Right lobe of liver (tissue), 6 donors: ENCODE results near the gene SFT2D1. TPM values are rescaled to one million over a fixed set of nuclear protein-coding genes. Genes with fewer than 3 reads are reported as not detected.
A peak's percentile ranks its signal among the peaks of the same experiment; 100 is the strongest.

Source experiments
- ATAC-seq, 4 donors: fragments of 200-7000 bp; cut with Tn5 transposase; one replicate each; pipeline ENCODE4 v1.9.1; 2020; ENCODE audit warnings: mild to moderate bottlenecking in 4 of 4, moderate library complexity in 4 of 4
- DNase-seq, 3 donors: peaks; one replicate each; pipeline ENCODE4 v3.0.0-alpha.2; 2020
- H3K27ac ChIP-seq, 3 donors: fragments of 200-600 bp; one replicate each; pipeline ENCODE4 v1.8.0; 2022
- H3K27me3 ChIP-seq, 2 donors: fragments of 200-600 bp; one replicate each; pipeline ENCODE4 v1.8.0; 2022
- H3K36me3 ChIP-seq, 4 donors: fragments of 200-600 bp; sonication (generic) in 1 of 4; one replicate each; pipeline versions ENCODE4 v1.5.1 to v1.8.0; 2017 to 2022; ENCODE audit warnings: control low read depth in 1 of 4
- H3K4me1 ChIP-seq, 4 donors: fragments of 200-600 bp; sonication (generic) in 1 of 4; one replicate each; pipeline versions ENCODE4 v1.5.1 to v1.8.0; 2017 to 2022; ENCODE audit warnings: control low read depth in 1 of 4
- H3K4me3 ChIP-seq, 3 donors: fragments of 200-600 bp; one replicate each; pipeline ENCODE4 v1.8.0; 2022
- H3K9me3 ChIP-seq, 4 donors: fragments of 200-600 bp; sonication (generic) in 1 of 4; one replicate each; pipeline versions ENCODE4 v1.5.1 to v1.8.0; 2017 to 2022; ENCODE audit warnings: control low read depth in 1 of 4
- CTCF ChIP-seq, 4 donors: fragments of 200-600 bp in 3 of 4; fragments of 450-650 bp in 1 of 4; IDR thresholded peaks; one replicate each; pipeline versions ENCODE4 v1.5.1 to v1.8.0; 2016 to 2022; ENCODE audit warnings: antibody characterized with exemption in 4 of 4, mild to moderate bottlenecking in 2 of 4
- POLR2A ChIP-seq: fragments of 450-650 bp; IDR thresholded peaks from one replicate; pipeline ENCODE4 v1.6.1; 2017; ENCODE audit warnings: antibody characterized with exemption, mild to moderate bottlenecking
- WGBS: methylation state at CpG from one replicate; pipeline ENCODE4 v1.1.6; 2018; ENCODE audit warnings: low coverage, low lambda C conversion rate; ENCODE audit not compliant: insufficient coverage; ENCODE audit errors: missing lambda C conversion rate; 5-methylcytosine and 5-hydroxymethylcytosine counted together
- intact Hi-C, 2 donors: fragments of 100-400 bp; cut with DNase I; formaldehyde crosslinking; loops; one replicate each; pipeline versions ENCODE4 v1.11.2 to v1.14.1; 2022
- total RNA-seq, 6 experiments: library from RNA; depleted of rRNA in 2 of 6; stranded (reverse); fragments of >200 nt in 2 of 6; fragmentation: NEBNext Ultra II Directional in 3 of 6; extraction: Animal tissue kit (Norgen Biotek cat#: 25700) in 3 of 6; gene quantifications; one replicate each; pipeline versions ENCODE4 v1.1.0 to v1.2.4, GENCODE V29; 2016 to 2023
- donor health status: DM: no; HTN: yes; CAD: no.
- donor health status: DM: no; HTN: no; CAD: no.
- donor health status: DM: no; HTN: no; CAD: no.
- donor health status: DM: no; HTN: yes; CAD: no.
- donor health status: DM: no; HTN: yes; CAD: no.

Gene SFT2D1
- total RNA-seq, 6 experiments from 2014 or later: 6.7 to 14.0 (median 12.8) TPM

GRCh38 chr6:166360243-166361076 lies 18.1 kb upstream of the SFT2D1 start:
- no peak for TF ChIP-seq POLR2A
- no peak for TF ChIP-seq CTCF (IDR thresholded peaks at IDR 0.05)
- ATAC-seq (peak; percentile 67 to 93 (median 84)), DNase-seq (peak in 2 of 3 donors; percentile 75 to 80)

GRCh38 chr6:166355552-166355951 lies 13.2 kb upstream of the SFT2D1 start:
- TF ChIP-seq POLR2A: no peak
- TF ChIP-seq CTCF (IDR thresholded peaks at IDR 0.05): no peak
- WGBS: 74% methylated on average over 5 of the region's 5 CpGs
- H3K27me3 ChIP-seq: no peaks in the 10 kb centered on the region
- H3K27ac ChIP-seq: no peak overlapping the region
- ATAC-seq (no peak), DNase-seq (no peak)
- no peaks in the 10 kb centered on the region for H3K9me3 ChIP-seq
- H3K36me3 ChIP-seq: no peaks in the 10 kb centered on the region
- H3K4me1 ChIP-seq: peaks cover 0 to 14% (median 5%) of the 10 kb centered on the region in 4 donors
- no peak overlapping the region for H3K4me3 ChIP-seq
- intact Hi-C loops: no loop called here

More at GRCh38 chr6:166360243-166361076, 18.1 kb upstream of the SFT2D1 start:
- Histone ChIP-seq H3K27ac (peak overlapping the region; percentile 47 to 71 (median 67)), H3K36me3 (peaks cover 0 to 23% (median 11%) of the 10 kb centered on the region in 4 donors), H3K4me3 (no peak overlapping the region), H3K4me1 (peaks cover 0 to 26% (median 10%) of the 10 kb centered on the region in 4 donors), H3K27me3 (no peaks in the 10 kb centered on the region), H3K9me3 (no peaks in the 10 kb centered on the region)
- whole genome bisulfite sequencing: 21% methylated on average over 8 of the region's 8 CpGs
- intact Hi-C loops: no loop called here

GRCh38 chr6:166354965-166355364 lies 12.6 kb upstream of the SFT2D1 start:
- intact Hi-C loops: no loop called here
- no peak for ATAC-seq
- no peaks in the 10 kb centered on the region for H3K27me3 ChIP-seq
- 98% methylated on average over 4 of the region's 4 CpGs for WGBS
- H3K9me3 ChIP-seq: no peaks in the 10 kb centered on the region
- no peak for DNase-seq
- H3K4me1 ChIP-seq: peaks cover 0 to 8% (median 2%) of the 10 kb centered on the region in 4 donors
- no peak overlapping the region for H3K4me3 ChIP-seq
- no peak overlapping the region for H3K27ac ChIP-seq
- TF ChIP-seq POLR2A: no peak
- TF ChIP-seq CTCF (IDR thresholded peaks at IDR 0.05): no peak
- H3K36me3 ChIP-seq: no peaks in the 10 kb centered on the region

- 88% methylated on average over 4 of the region's 4 CpGs for WGBS
- DNase-seq: no peak
- H3K9me3 ChIP-seq: no peaks in the 10 kb centered on the region
- ATAC-seq: no peak
- no peaks in the 10 kb centered on the region for H3K27me3 ChIP-seq
- no peak for TF ChIP-seq POLR2A
- no peak for TF ChIP-seq CTCF (IDR thresholded peaks at IDR 0.05)
- intact Hi-C loops: no loop called here
- H3K4me1 ChIP-seq: peaks cover 0 to 8% (median 3%) of the 10 kb centered on the region in 4 donors
- H3K4me3 ChIP-seq: no peak overlapping the region
- H3K36me3 ChIP-seq: no peaks in the 10 kb centered on the region
- no peak overlapping the region for H3K27ac ChIP-seq
Observed at GRCh38 chr6:166354143-166354542, 11.8 kb upstream of the SFT2D1 start.
